SH-SY5Y (cell line): ENCODE measurements around the gene METTL18.

Source experiments
- GATA2 ChIP-seq: IDR thresholded peaks from 2 replicates; pipeline ENCODE4 v1.6.1; 2011; ENCODE audit warnings: mild to moderate bottlenecking, low read depth, low read length
- GATA3 ChIP-seq: IDR thresholded peaks from 2 replicates; pipeline ENCODE4 v1.6.1; 2011; ENCODE audit warnings: low read depth, mild to moderate bottlenecking, low read length, moderate library complexity

- TF ChIP-seq GATA2: no peak
- TF ChIP-seq GATA3: no peak
These were observed 6.3 kb downstream of the METTL18 start for GRCh38 chr1:169788402-169788801.
